ENCODE data around the gene PTBP3. TPM values are rescaled to one million over a fixed set of nuclear protein-coding genes. Genes with fewer than 3 reads are reported as not detected.

The PTBP3 gene
- polyA plus RNA-seq, 3 donors: 33.6 to 68.3 (median 51.4) TPM

DNA sequence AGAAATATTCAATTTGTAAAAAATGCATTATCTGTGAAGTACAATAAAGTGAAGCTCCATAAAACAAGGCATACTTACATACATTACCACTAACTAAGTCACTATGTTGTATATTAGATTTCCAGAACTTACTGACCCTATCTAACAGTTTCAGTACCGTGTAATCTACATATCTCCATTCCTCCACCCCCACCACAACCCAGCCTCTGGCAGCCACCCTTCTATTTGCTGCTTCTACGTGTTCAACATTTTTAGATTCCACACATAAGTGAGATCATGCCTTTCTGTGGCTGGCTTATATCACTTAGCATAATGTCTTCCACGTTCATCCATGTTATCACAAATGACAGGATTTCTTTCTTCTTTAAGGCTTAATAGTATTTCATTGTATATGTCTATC, 31.3 kb upstream of the PTBP3 start:
- WGBS (ENCODE audit: insufficient coverage): 88% methylated on average over 1 of the region's 3 CpGs
- Mint-ChIP-seq H3K27me3 (ENCODE audit: low read depth in 3 of 3) (peaks cover 2 to 10% (median 3%) of the 10 kb centered on the region in 3 donors), H3K9me3 (peaks cover 20 to 37% (median 27%) of the 10 kb centered on the region in 7 donors), H3K36me3 (peaks cover 0 to 3% of the 10 kb centered on the region in 2 donors), H3K27ac (no peak overlapping the region), H3K4me3 (no peak overlapping the region), H3K4me1 (peaks cover 3% of the 10 kb centered on the region)
- TF ChIP-seq, protein P1, sequence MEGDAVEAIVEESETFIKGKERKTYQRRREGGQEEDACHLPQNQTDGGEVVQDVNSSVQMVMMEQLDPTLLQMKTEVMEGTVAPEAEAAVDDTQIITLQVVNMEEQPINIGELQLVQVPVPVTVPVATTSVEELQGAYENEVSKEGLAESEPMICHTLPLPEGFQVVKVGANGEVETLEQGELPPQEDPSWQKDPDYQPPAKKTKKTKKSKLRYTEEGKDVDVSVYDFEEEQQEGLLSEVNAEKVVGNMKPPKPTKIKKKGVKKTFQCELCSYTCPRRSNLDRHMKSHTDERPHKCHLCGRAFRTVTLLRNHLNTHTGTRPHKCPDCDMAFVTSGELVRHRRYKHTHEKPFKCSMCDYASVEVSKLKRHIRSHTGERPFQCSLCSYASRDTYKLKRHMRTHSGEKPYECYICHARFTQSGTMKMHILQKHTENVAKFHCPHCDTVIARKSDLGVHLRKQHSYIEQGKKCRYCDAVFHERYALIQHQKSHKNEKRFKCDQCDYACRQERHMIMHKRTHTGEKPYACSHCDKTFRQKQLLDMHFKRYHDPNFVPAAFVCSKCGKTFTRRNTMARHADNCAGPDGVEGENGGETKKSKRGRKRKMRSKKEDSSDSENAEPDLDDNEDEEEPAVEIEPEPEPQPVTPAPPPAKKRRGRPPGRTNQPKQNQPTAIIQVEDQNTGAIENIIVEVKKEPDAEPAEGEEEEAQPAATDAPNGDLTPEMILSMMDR (IDR thresholded peaks at IDR 0.05): no peak
- Histone ChIP-seq H3K36me3 (replicated peaks in 1 of 2; ENCODE audit: control insufficient read depth in 1 of 2, insufficient read depth in 2 of 2, low read length in 2 of 2) (no peaks in the 10 kb centered on the region), H3K4me2 (replicated peaks; ENCODE audit: extremely low read depth, low read length, poor library complexity, severe bottlenecking) (no peak overlapping the region), H3K79me2 (ENCODE audit: insufficient read depth, low read length) (no peaks in the 10 kb centered on the region), H3K4me3 (replicated peaks in 1 of 3; ENCODE audit: low read depth in 2 of 3, low read length in 3 of 3) (no peak overlapping the region), H3K9me3 (replicated peaks in 1 of 2; ENCODE audit: control insufficient read depth in 1 of 2, insufficient read depth in 1 of 2, low read length in 2 of 2) (peaks cover 13 to 34% of the 10 kb centered on the region in 2 donors), H3K27me3 (ENCODE audit: control insufficient read depth in 2 of 2, insufficient read depth in 2 of 2, low read length in 2 of 2) (peaks cover 0 to 2% of the 10 kb centered on the region in 2 donors), H4K20me1 (ENCODE audit: insufficient read depth, low read length) (no peaks in the 10 kb centered on the region), H3K9ac (ENCODE audit: insufficient read depth, low read length, poor library complexity, severe bottlenecking) (no peak overlapping the region), H3K27ac (ENCODE audit: low read depth in 1 of 2, low read length in 2 of 2) (no peak overlapping the region), H3K4me1 (ENCODE audit: control insufficient read depth in 1 of 2, insufficient read depth in 2 of 2, low read length in 2 of 2) (no peaks in the 10 kb centered on the region), H2AFZ (ENCODE audit: insufficient read depth, low read depth, low read length, poor library complexity, severe bottlenecking) (no peak overlapping the region)
- intact Hi-C loops (cut with micrococcal nuclease): loop anchor here (5.0 to 10.0 kb wide), 2 partner anchors 267 to 610 kb away; no protein-coding TSS in a partner anchor
- DNase-seq: no peak

DNA sequence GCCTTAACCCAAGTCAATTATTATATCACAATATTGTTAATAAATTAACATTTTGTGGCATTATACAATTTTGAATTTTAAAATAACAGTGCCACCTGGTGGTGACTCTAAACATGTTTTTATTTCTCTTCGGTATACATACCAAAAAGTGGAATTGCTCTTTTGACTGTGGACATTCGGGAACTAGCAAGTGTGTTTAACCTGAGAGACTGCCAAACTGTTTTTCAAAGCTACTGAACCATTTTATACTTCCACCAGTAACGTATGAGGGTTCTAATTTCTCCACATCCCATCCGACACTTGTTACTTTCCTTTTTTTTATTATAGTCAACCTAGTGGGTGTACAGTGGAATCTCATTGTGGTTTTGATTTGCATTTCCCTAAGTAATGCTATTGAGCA, 28.2 kb upstream of the PTBP3 start:
- TF ChIP-seq, protein P1 (IDR thresholded peaks at IDR 0.05): peak; percentile 66

More for the DNA sequence above, 28.2 kb upstream of the PTBP3 start:
- intact Hi-C loops (cut with micrococcal nuclease): loop anchor here (5.0 to 10.0 kb wide), 2 partner anchors 264 to 607 kb away; no protein-coding TSS in a partner anchor
- no peaks in the 10 kb centered on the region for H3K36me3 Mint-ChIP-seq
- Histone ChIP-seq H3K9ac (ENCODE audit: insufficient read depth, low read length, poor library complexity, severe bottlenecking) (no peak overlapping the region), H3K4me1 (ENCODE audit: control insufficient read depth in 1 of 2, insufficient read depth in 2 of 2, low read length in 2 of 2) (no peaks in the 10 kb centered on the region), H3K4me2 (replicated peaks; ENCODE audit: extremely low read depth, low read length, poor library complexity, severe bottlenecking) (no peak overlapping the region), H3K79me2 (ENCODE audit: insufficient read depth, low read length) (no peaks in the 10 kb centered on the region), H3K4me3 (replicated peaks in 1 of 3; ENCODE audit: low read depth in 2 of 3, low read length in 3 of 3) (no peak overlapping the region), H2AFZ (ENCODE audit: insufficient read depth, low read depth, low read length, poor library complexity, severe bottlenecking) (no peak overlapping the region), H4K20me1 (ENCODE audit: insufficient read depth, low read length) (no peaks in the 10 kb centered on the region), H3K27ac (ENCODE audit: low read depth in 1 of 2, low read length in 2 of 2) (no peak overlapping the region), H3K9me3 (replicated peaks in 1 of 2; ENCODE audit: control insufficient read depth in 1 of 2, insufficient read depth in 1 of 2, low read length in 2 of 2) (peaks cover 3 to 13% of the 10 kb centered on the region in 2 donors), H3K36me3 (replicated peaks in 1 of 2; ENCODE audit: control insufficient read depth in 1 of 2, insufficient read depth in 2 of 2, low read length in 2 of 2) (no peaks in the 10 kb centered on the region), H3K27me3 (ENCODE audit: control insufficient read depth in 2 of 2, insufficient read depth in 2 of 2, low read length in 2 of 2) (peaks cover 0 to 2% of the 10 kb centered on the region in 2 donors)
- no CpG with 5 or more reads among the region's 4 CpGs for WGBS (ENCODE audit: insufficient coverage)
- DNase-seq: peak; percentile 33 to 64 (median 41)
- H3K27me3 Mint-ChIP-seq (ENCODE audit: low read depth in 3 of 3): peaks cover 2 to 9% (median 3%) of the 10 kb centered on the region in 3 donors
- peak overlapping the region in 1 of 2 donors; percentile 51 for H3K4me3 Mint-ChIP-seq
- peaks cover 3% of the 10 kb centered on the region for H3K4me1 Mint-ChIP-seq
- H3K9me3 Mint-ChIP-seq: peaks cover 2 to 11% (median 9%) of the 10 kb centered on the region in 7 donors
- H3K27ac Mint-ChIP-seq: no peak overlapping the region

Measured in CD14-positive monocyte (primary cell).